ENCODE results near the gene DLGAP1.
A peak's percentile ranks its signal among the peaks of the same experiment; 100 is the strongest.

The DLGAP1 gene

DNA sequence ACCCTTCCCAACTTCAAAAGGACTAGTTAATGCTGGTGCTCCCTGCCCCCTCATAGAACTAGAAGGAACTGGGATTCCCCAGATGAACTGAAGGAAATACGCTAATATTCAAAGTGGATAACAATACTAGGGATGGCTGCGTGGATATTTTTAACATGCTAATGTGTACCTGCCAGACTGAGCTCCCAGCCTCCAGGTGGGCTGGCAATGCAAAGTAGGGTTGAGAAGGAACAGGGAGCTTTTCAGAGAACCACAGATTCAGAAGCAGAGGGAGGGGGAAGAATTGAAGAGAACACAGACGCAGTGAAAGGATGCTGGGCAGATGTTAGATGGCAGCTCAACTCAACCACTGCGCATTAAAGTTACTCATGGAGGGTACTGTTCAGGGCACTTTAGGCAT lies 650.8 kb downstream of the DLGAP1 start:
- no peak overlapping the region for H3K4me3 ChIP-seq (ENCODE audit: low read depth, low read length)
- TF ChIP-seq, protein P1, sequence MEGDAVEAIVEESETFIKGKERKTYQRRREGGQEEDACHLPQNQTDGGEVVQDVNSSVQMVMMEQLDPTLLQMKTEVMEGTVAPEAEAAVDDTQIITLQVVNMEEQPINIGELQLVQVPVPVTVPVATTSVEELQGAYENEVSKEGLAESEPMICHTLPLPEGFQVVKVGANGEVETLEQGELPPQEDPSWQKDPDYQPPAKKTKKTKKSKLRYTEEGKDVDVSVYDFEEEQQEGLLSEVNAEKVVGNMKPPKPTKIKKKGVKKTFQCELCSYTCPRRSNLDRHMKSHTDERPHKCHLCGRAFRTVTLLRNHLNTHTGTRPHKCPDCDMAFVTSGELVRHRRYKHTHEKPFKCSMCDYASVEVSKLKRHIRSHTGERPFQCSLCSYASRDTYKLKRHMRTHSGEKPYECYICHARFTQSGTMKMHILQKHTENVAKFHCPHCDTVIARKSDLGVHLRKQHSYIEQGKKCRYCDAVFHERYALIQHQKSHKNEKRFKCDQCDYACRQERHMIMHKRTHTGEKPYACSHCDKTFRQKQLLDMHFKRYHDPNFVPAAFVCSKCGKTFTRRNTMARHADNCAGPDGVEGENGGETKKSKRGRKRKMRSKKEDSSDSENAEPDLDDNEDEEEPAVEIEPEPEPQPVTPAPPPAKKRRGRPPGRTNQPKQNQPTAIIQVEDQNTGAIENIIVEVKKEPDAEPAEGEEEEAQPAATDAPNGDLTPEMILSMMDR (IDR thresholded peaks at IDR 0.05; ENCODE audit: insufficient read depth, low read depth, low read length, missing control alignments) = no peak

DNA sequence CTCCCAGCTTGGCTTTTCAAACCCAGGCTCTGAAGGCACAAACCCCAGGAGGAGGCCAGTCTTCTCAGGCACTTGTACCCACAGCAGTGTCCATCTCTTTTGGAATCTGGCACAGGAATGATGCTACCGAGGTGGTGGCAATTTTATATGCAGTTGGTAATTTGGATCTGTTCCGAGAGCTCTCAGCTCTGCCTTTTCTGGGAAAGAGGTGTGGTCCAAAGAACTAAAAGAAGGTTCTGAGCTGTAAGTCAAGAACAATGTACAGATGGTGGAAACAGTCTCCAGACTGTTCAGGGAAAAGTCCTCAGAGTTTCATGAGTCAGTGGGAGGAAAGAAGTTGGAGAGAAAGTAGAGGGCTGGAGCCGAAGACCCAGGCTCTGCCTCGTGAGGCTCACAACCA lies 651.8 kb downstream of the DLGAP1 start:
- DNase-seq (ENCODE audit: low read depth) = no peak
- TF ChIP-seq, protein P1 (IDR thresholded peaks at IDR 0.05; ENCODE audit: insufficient read depth, low read depth, low read length, missing control alignments) = no peak
- H3K4me3 ChIP-seq (ENCODE audit: low read depth, low read length) = no peak overlapping the region

More for the DNA sequence above, 650.8 kb downstream of the DLGAP1 start:
- DNase-seq (ENCODE audit: low read depth) = no peak

DNA sequence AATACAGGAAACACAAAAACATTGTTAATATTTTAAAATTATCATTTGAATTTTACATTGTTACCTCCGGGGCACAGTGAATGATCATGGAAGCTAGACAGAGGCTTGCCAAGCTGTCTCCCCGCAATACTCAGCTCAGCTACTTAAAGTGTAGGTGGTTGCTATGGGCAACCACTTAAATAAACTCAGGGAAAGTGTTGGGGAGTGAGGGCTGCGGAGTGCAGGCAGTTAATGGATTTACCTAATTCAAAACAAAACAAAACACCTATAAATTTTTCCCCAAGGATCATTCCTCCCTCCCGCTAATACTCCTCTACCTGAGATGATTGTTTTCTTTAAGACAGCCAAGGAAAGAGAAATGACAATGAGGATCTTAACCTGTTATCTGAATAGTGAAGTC lies 655.6 kb downstream of the DLGAP1 start:
- H3K4me3 ChIP-seq (ENCODE audit: low read depth, low read length) = no peak overlapping the region
- no peak for DNase-seq (ENCODE audit: low read depth)
- TF ChIP-seq, protein P1 (IDR thresholded peaks at IDR 0.05; ENCODE audit: insufficient read depth, low read depth, low read length, missing control alignments) = no peak

DNA sequence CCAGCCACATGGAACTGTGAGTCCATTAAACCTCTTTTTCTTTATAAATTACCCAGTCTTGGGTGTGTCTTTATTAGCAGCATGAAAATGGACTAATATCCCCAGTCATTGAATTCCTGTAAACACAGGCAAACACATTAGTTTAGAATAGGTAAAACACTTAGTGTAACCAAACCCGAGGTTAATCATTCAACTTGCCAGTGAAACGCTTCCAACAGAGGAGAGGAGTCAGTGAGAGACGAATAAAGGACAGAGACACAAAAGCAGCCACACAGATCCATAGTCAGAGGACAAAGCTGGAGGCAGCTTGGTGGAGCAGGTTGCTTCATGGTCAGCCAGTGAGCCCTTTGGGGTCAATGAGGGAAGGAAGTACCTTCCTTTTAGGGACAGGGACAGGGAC lies 657.1 kb downstream of the DLGAP1 start:
- no peak overlapping the region for H3K4me3 ChIP-seq (ENCODE audit: low read depth, low read length)
- DNase-seq (ENCODE audit: low read depth) = no peak
- TF ChIP-seq, protein P1 (IDR thresholded peaks at IDR 0.05; ENCODE audit: insufficient read depth, low read depth, low read length, missing control alignments) = no peak

DNA sequence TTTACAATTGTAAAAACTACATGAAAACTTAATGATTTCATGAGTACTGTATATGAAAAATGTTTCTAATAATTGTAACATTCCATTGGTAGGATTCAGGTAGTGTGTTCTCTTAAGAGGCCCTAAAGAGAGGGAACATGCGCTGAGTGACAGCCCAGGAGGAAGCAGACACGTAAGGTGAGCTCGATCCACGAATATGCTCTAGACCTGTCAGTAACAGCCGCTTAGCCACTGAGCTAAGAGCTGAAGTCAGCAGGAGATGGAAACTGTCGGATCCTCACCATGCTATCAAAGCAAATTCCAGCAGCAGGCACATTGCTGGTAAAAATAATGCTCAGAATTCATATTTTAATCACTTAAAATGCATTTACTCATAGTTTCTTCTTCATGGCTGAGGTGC lies 658.7 kb downstream of the DLGAP1 start:
- TF ChIP-seq, protein P1 (IDR thresholded peaks at IDR 0.05; ENCODE audit: insufficient read depth, low read depth, low read length, missing control alignments) = no peak
- no peak for DNase-seq (ENCODE audit: low read depth)
- H3K4me3 ChIP-seq (ENCODE audit: low read depth, low read length) = no peak overlapping the region

DNA sequence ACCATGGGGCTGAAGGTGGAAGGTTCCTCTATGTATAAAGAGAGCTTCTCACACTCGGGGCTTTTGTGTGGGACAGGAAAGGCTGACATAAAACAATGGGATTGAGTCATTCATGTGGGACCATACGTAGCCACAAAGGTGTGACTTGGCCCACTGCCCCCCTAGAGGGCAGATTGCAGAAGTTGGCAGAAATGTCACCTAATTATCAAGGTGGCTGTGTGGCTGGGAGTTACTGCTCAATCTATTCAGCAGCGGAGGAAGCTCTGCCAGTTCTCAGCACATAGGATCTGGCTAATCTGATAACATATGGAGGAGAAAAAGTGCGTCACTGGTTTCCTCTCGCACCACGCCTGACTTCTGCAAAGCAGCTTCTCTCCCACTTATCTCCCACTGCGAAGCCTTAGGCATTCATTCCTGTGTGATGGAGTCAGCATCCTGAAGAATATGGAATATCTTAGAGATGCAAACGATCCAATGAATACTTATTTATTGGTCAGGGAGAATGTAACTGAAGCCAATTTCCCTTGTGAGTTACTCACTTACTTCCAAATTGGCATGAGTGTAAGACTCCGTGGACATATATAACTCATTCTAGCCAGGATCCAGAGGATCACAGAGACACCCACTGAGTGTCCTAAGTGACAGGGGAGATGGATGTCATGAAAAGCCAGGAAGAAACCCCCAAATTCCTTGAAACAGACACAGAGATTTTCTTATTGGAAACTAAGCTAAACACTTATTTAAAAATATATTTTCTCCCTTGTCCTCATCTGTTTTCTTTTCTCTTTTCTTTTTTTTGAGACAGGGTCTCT lies 660.4 kb downstream of the DLGAP1 start:
- TF ChIP-seq, protein P1 (IDR thresholded peaks at IDR 0.05; ENCODE audit: insufficient read depth, low read depth, low read length, missing control alignments) = no peak
- H3K4me3 ChIP-seq (ENCODE audit: low read depth, low read length) = no peak overlapping the region
- DNase-seq (ENCODE audit: low read depth) = peak; percentile 3

DNA sequence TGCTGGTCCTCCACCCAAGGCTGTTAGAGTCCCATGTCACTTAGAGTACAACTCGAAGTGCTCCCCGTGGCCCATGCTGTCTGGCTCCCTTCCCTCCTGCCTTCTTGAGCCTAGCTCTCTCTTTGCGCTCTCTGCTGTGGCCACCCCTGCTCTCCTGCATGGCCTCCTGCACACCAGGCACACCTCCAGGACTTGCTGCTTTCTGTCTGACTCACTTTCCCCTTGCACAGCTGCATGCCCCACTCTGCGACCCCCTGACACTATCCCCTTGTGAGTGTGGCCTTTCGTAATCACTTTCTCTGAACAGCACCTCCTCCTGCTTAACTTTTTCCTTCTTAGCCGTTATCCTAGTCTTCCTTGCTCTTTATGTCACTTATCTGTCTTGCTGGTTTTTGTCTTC lies 661.6 kb downstream of the DLGAP1 start:
- DNase-seq (ENCODE audit: low read depth) = no peak
- TF ChIP-seq, protein P1 (IDR thresholded peaks at IDR 0.05; ENCODE audit: insufficient read depth, low read depth, low read length, missing control alignments) = no peak
- no peak overlapping the region for H3K4me3 ChIP-seq (ENCODE audit: low read depth, low read length)
